Heart left ventricle (tissue), 13 donors: ENCODE measurements around the gene MYO1E.

Experiments
- POLR2A ChIP-seq, 2 donors: fragments of 450-650 bp; IDR thresholded peaks; one replicate each; pipeline ENCODE4 v1.6.1; 2017; ENCODE audit warnings: antibody characterized with exemption in 2 of 2, mild to moderate bottlenecking in 2 of 2, moderate library complexity in 2 of 2
- TF ChIP-seq, protein P1 (sequence below), 12 donors: fragments of 200-600 bp; sonication (generic) in 4 of 12; IDR thresholded peaks; one replicate each; pipeline versions ENCODE4 v1.5.0 to v1.8.0; 2018 to 2022; ENCODE audit warnings: antibody characterized with exemption in 12 of 12, mild to moderate bottlenecking in 5 of 12
- donor health status: ischemic (EF 13 %, LVEDD 7.1; RV severe dilation, severe dysfunction).
- donor health status: DM: no; HTN: yes; CAD: no.
- donor health status: DM: no; HTN: no; CAD: no.
- donor health status: ischemic (EF 25% LVEDD 6.9; RV normal size, moderate dysfunction).
- donor health status: ischemic (EF 25% LVEDD 5.7; RV mildly dilated, moderate dysfunction).
- donor health status: ischemic (EF 35%, LVEDD 5.7; RV mildly dilated, moderate dysfunction).
- donor health status: nonischemic (EF 11% LVEDD 7.7; RV severe dilation, severe dysfunction).
- donor health status: DM: yes; HTN: yes; CAD: no.
- donor health status: PGD.
- donor health status: ischemic (EF 29% LVEDD 5.4; RV normal size, mild dysfunction).
- donor health status: nonischemic (EF 23%, LVEDD 6.1; RV moderate dilation, normal function).

DNA sequence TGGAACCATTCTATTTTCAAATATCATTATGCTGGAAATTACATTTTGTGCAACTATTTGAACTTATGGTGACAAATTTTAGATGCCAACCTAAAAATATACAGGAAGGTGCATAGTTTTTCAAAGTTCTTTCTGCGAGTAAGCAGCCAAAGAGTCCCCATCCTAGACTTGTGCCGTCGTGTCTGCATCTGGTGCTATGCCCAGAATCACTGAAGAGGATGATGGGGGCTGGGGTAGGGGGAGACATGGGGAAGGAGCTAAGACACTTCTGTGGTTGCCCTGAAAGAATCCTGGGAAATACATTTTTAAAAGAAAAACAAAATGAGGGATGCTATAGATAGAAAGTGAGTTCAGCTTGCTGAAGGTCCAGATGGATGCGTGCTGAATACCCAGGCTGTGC is 44.1 kb upstream of the MYO1E start:
- TF ChIP-seq, protein P1, sequence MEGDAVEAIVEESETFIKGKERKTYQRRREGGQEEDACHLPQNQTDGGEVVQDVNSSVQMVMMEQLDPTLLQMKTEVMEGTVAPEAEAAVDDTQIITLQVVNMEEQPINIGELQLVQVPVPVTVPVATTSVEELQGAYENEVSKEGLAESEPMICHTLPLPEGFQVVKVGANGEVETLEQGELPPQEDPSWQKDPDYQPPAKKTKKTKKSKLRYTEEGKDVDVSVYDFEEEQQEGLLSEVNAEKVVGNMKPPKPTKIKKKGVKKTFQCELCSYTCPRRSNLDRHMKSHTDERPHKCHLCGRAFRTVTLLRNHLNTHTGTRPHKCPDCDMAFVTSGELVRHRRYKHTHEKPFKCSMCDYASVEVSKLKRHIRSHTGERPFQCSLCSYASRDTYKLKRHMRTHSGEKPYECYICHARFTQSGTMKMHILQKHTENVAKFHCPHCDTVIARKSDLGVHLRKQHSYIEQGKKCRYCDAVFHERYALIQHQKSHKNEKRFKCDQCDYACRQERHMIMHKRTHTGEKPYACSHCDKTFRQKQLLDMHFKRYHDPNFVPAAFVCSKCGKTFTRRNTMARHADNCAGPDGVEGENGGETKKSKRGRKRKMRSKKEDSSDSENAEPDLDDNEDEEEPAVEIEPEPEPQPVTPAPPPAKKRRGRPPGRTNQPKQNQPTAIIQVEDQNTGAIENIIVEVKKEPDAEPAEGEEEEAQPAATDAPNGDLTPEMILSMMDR (IDR thresholded peaks at IDR 0.05), result no peak
- TF ChIP-seq POLR2A (IDR thresholded peaks at IDR 0.05), result no peak
